GM18909 (cell line): Measurements from ENCODE around the gene HOXA3.

Experiments
- ATAC-seq: cut with Tn5 transposase; IDR thresholded peaks from one replicate; pipeline ENCODE4 v1.9.1; 2021; ENCODE audit warnings: mild to moderate bottlenecking; ENCODE audit not compliant: unreplicated experiment, poor library complexity

Gene HOXA3

GRCh38 chr7:27189997-27190748 lies 37.8 kb upstream of the HOXA3 start:
- no peak for ATAC-seq

GRCh38 chr7:27189295-27189996 lies 37.1 kb upstream of the HOXA3 start:
- ATAC-seq = no peak

GRCh38 chr7:27188386-27189294 lies 36.3 kb upstream of the HOXA3 start:
- ATAC-seq = no peak

- no peak for ATAC-seq
These were observed 35.3 kb upstream of the HOXA3 start for GRCh38 chr7:27187475-27188385.

- ATAC-seq = no peak
These were observed 34.5 kb upstream of the HOXA3 start for GRCh38 chr7:27186668-27187474.

- ATAC-seq = no peak
These were observed 33.7 kb upstream of the HOXA3 start for GRCh38 chr7:27185854-27186667.

DNA sequence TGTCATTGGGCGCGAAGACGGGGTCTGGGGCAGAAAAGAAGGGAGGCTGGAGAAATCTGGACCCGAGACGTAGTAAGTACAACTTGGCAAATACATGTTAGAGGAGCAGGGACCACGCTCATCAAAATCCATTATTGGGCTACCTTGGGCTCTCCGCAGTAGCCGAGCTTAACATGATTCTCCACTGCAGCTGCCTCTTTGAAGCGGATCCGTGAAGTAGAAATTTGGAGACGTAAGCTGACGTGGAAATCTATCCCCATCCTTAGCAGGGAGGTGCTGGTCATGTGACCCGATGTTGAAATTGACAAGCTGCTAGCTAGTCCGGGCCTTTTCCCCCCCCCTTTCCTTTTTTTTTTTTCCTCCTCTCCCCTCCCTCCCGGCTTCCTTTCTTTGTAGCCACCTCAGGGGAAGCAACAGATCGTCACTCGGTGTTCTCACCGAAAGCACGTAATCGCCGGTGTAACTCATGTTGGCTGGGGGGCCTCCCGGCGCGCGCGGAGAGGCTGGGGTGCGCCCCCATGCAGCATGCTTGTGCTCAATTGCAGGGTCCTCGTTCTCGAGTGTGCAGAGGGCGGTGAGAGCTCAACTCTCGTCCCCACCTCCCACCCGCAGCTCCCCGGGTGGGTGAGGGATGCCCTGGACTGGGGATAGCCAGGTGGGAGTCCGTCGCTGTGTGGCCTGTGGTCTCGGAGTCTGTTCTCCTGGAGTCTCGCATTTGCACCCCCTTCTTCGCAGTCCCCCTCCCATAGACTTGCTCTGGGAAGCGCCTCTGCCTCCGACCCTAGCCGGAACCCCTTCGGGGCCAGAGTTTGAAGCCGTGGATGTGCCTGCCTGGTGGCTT lies 32.9 kb upstream of the HOXA3 start, which contains the start of gene HOXA11:
HOXA11 (minus strand) TSS at position 220 of the 841 bp plus-strand sequence; CDS start at position 132, 88 bp downstream.
- no peak for ATAC-seq

DNA sequence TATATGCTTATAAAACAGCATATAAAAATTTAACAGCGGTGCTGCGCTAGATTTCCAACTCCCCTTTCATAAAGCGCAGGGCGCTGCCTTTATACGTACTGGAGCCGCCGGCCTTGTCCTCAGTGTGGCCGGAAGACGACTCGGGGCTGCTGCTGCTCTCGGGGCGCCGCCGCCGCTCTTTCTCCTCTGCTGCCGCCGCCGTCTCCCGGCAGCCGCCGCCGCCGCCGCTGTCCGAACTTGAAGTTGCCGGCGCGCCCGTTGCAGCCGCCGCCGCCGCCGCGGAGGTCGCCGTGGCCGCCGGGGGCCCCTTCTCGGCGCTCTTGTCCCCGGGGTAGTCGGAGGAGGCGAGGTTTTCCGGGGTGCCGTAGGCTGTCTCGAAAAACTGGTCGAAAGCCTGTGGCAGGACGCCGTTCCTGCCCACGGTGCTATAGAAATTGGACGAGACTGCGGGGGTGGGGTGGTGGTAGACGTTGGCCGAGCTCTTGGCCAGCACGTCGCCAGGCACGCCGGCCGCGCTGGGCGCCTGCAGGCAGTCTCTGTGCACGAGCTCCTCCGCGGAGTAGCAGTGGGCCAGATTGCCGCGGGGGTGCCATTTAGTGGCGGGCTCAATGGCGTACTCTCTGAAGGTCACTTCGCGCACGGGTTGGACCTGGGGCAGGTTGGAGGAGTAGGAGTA lies 32.1 kb upstream of the HOXA3 start:
- no peak for ATAC-seq

- ATAC-seq = no peak
These were observed 31.4 kb upstream of the HOXA3 start for GRCh38 chr7:27183682-27184336.

GRCh38 chr7:27182861-27183681 lies 30.7 kb upstream of the HOXA3 start:
- no peak for ATAC-seq

GRCh38 chr7:27182285-27182841 lies 30.0 kb upstream of the HOXA3 start:
- no peak for ATAC-seq

DNA sequence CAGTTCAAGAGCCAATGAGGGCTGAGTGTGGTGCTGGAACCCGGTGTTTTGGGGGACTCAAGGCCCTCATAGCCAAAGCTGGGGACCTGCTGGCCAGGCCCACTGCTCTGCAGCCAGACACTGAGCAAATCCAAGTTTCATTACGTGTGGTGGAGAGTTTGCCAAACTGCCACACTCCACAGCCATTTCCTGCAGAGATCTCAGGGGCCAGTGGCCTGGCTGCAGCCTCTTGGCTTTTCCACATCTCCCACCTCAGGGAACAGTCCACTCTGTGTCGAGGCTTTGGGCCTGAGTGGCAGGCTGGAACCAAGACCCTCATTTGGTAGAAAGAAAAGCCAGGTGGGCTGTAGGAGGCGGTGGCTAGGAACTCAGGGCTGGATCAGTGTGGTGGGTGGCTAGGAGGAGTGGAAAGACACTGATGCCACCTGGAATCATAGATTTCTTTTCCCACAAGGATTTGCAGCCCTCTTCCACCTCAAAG lies 29.5 kb upstream of the HOXA3 start:
- no peak for ATAC-seq

GRCh38 chr7:27180431-27181420 lies 28.3 kb upstream of the HOXA3 start:
- no peak for ATAC-seq
